A673 (cell line): ENCODE data around the gene CTRB2. TPM values are rescaled to one million over a fixed set of nuclear protein-coding genes. Genes with fewer than 3 reads are reported as not detected.

Source experiments
- BruUV-seq: library from RNA; stranded (reverse); fragments of 400-500 nt; replicated peaks from 2 replicates; lab custom pipeline; 2021; lab: Mats Ljungman, UMichigan
- CTCF ChIA-PET: fragments of 300-600 bp; sonication (Branson Sonifier 250); formaldehyde crosslinking; loops from one replicate; lab custom pipeline; 2022; ENCODE audit warnings: antibody characterized with exemption; lab: Charles Lee
- POLR2A ChIA-PET: fragments of 300-600 bp; sonication (Branson Sonifier 250); formaldehyde crosslinking; loops from one replicate; lab custom pipeline; 2022; ENCODE audit warnings: antibody characterized with exemption; ENCODE audit not compliant: low non-redundant PET; lab: Charles Lee
- DNase-seq: peaks from one replicate; pipeline ENCODE4 v3.0.0-alpha.2; 2015; ENCODE audit warnings: low spot score
- H3K27ac ChIP-seq: fragments of 200-600 bp; sonication (generic); 2 replicates; pipeline ENCODE4 v1.5.1; 2016; ENCODE audit warnings: mixed run types, low read depth, mild to moderate bottlenecking, mixed read lengths, antibody characterized with exemption, low read length; ENCODE audit not compliant: poor library complexity, severe bottlenecking
- H3K27me3 ChIP-seq: fragments of 200-600 bp; sonication (generic); replicated peaks from 2 replicates; pipeline ENCODE4 v1.6.1; 2017; ENCODE audit warnings: mixed run types, low read depth, mild to moderate bottlenecking, mixed read lengths, antibody characterized with exemption, low read length; ENCODE audit not compliant: insufficient read depth, poor library complexity
- H3K36me3 ChIP-seq: fragments of 200-600 bp; sonication (generic); 2 replicates; pipeline ENCODE4 v1.6.1; 2016; ENCODE audit warnings: mixed run types, mild to moderate bottlenecking, mixed read lengths, antibody characterized with exemption, low read length; ENCODE audit not compliant: insufficient read depth, poor library complexity, severe bottlenecking
- H3K4me1 ChIP-seq: fragments of 200-600 bp; sonication (generic); 2 replicates; pipeline ENCODE4 v1.6.1; 2017; ENCODE audit warnings: mixed run types, mild to moderate bottlenecking, mixed read lengths, antibody characterized with exemption, low read length; ENCODE audit not compliant: insufficient read depth, poor library complexity, severe bottlenecking
- H3K4me3 ChIP-seq: fragments of 200-600 bp; sonication (generic); 2 replicates; pipeline ENCODE4 v1.5.1; 2016; ENCODE audit warnings: low read depth, mixed run types, mild to moderate bottlenecking, mixed read lengths, low read length; ENCODE audit not compliant: poor library complexity, severe bottlenecking
- H3K9me3 ChIP-seq: fragments of 200-600 bp; sonication (generic); 2 replicates; pipeline ENCODE4 v1.6.1; 2016; ENCODE audit warnings: mixed run types, low read depth, mild to moderate bottlenecking, mixed read lengths, antibody characterized with exemption, low read length; ENCODE audit not compliant: poor library complexity, severe bottlenecking
- CTCF ChIP-seq: fragments of 300-800, 200-600 bp; sonication (generic); conservative IDR thresholded peaks from 2 replicates; pipeline ENCODE4 v1.5.1; 2017; ENCODE audit warnings: low read depth, mild to moderate bottlenecking, antibody characterized with exemption, low read length, moderate library complexity, mixed read lengths
- EZH2 ChIP-seq: fragments of 200-600 bp; sonication (generic); IDR thresholded peaks from 2 replicates; pipeline ENCODE4 v1.6.1; 2017; ENCODE audit warnings: borderline replicate concordance, low read depth, mild to moderate bottlenecking, mixed read lengths, antibody characterized with exemption, low read length; ENCODE audit not compliant: poor library complexity, severe bottlenecking
- intact Hi-C: fragments of 100-400 bp; cut with micrococcal nuclease; formaldehyde crosslinking; loops from one replicate; pipeline ENCODE4 v1.10.0; 2022; ENCODE audit not compliant: unreplicated experiment
- total RNA-seq: library from RNA; stranded (reverse); gene quantifications from 2 replicates; pipeline ENCODE4 v1.2.3, GENCODE V29; 2021

CTRB2 gene
- total RNA-seq, 1 experiment from 2014 or later, result not detected

DNA sequence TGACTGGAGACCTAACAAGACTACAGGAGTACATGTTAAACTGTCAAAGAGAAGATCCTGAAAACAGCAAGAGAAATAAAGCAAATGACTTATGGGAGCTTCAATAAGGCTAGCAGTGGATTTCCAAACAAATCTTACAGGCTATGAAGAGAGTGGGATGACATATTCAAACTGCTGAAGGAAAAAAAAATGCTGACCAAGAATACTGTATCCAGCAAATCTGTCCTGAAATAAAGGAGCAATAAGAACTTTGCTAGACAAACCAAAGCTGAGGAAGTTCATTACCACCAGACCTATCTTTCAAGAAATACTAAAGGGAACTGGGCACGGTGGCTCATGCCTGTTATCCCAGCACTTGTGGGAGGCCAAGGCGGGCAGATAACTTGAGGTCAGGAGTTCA, 30.0 kb downstream of the CTRB2 start:
- POLR2A ChIA-PET, result no interaction called here
- BruUV-seq, result no TSS peak

GRCh38 chr16:75175074-75175473, 31.9 kb downstream of the CTRB2 start:
- TF ChIP-seq EZH2 (no peak), CTCF (no peak)
- ChIA-PET POLR2A (no interaction called here), CTCF (no interaction called here)
- no peaks in the 10 kb centered on the region for H3K4me1 ChIP-seq
- intact Hi-C loops, result no loop called here
- no peak overlapping the region for H3K27ac ChIP-seq
- no peaks in the 10 kb centered on the region for H3K27me3 ChIP-seq
- H3K36me3 ChIP-seq, result peaks cover 21% of the 10 kb centered on the region
- no peak overlapping the region for H3K4me3 ChIP-seq
- no peak for DNase-seq
- no TSS peak for BruUV-seq
- peaks cover 71% of the 10 kb centered on the region for H3K9me3 ChIP-seq

More for the DNA sequence above, 30.0 kb downstream of the CTRB2 start:
- CTCF ChIA-PET, result no interaction called here
- Histone ChIP-seq H3K27ac (no peak overlapping the region), H3K9me3 (peaks cover 52% of the 10 kb centered on the region), H3K4me3 (no peak overlapping the region), H3K4me1 (no peaks in the 10 kb centered on the region), H3K36me3 (peaks cover 3% of the 10 kb centered on the region), H3K27me3 (no peaks in the 10 kb centered on the region)
- TF ChIP-seq EZH2, result no peak
- TF ChIP-seq CTCF, result no peak
- intact Hi-C loops, result no loop called here
- no peak for DNase-seq

GRCh38 chr16:75172578-75172977, 34.4 kb downstream of the CTRB2 start:
- peaks cover 89% of the 10 kb centered on the region for H3K9me3 ChIP-seq

More at GRCh38 chr16:75172578-75172977, 34.4 kb downstream of the CTRB2 start:
- no peak for DNase-seq
- intact Hi-C loops, result no loop called here
- Histone ChIP-seq H3K36me3 (peaks cover 46% of the 10 kb centered on the region), H3K4me1 (no peaks in the 10 kb centered on the region), H3K27me3 (no peaks in the 10 kb centered on the region), H3K4me3 (no peak overlapping the region), H3K27ac (no peak overlapping the region)
- ChIA-PET POLR2A (no interaction called here), CTCF (no interaction called here)
- TF ChIP-seq EZH2, result no peak
- no peak for TF ChIP-seq CTCF
- BruUV-seq, result no TSS peak
